Stimulated activated CD8-positive, alpha-beta memory T cell treated with anti-CD3 and anti-CD28 coated beads, Interleukin-7, amount 100 ng/mL, for 48 hours (primary cell): ENCODE data around the gene ZNF567.
"Not testable (repeated sequence)": the region's sequence is repeated elsewhere in the genome, so short reads cannot be mapped to it uniquely, and the experiment has no call there.

Experiments
- DNase-seq, 2 donors: peaks; one replicate each; pipeline ENCODE4 v3.0.0-alpha.2; 2020; ENCODE audit warnings: low read depth in 1 of 2; ENCODE audit errors: extremely low read depth in 1 of 2

The ZNF567 gene

GRCh38 chr19:36687214-36688056 is at the start of gene ZNF567:
Gene ZNF567 (plus strand): TSS chr19:36687612. CDS start chr19:36694868, 7,256 bp downstream.
- peak; percentile 96 to 97 for DNase-seq

GRCh38 chr19:36638862-36639510 is 48.4 kb upstream of the ZNF567 start:
- DNase-seq, result no peak

DNA sequence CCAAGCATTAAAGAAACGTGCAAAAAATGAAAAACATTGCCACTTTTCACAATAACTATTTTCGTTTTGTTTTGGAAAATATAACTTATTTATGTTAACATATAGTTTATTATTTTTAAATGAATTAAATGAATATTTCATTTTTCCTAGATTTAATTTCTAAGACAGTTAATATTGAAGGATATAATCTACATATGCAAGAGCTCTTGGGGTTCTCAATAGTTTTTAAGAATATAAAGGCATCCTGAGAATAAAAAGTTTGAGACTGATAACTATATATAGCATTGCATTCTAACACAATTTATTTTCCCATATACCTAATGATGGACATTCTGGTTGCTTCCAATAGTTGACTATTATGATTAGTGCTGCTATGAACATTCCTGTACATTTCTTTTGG is 40.7 kb upstream of the ZNF567 start:
- DNase-seq, result no peak

GRCh38 chr19:36652958-36653357 is 34.5 kb upstream of the ZNF567 start:
- DNase-seq, result no peak

DNA sequence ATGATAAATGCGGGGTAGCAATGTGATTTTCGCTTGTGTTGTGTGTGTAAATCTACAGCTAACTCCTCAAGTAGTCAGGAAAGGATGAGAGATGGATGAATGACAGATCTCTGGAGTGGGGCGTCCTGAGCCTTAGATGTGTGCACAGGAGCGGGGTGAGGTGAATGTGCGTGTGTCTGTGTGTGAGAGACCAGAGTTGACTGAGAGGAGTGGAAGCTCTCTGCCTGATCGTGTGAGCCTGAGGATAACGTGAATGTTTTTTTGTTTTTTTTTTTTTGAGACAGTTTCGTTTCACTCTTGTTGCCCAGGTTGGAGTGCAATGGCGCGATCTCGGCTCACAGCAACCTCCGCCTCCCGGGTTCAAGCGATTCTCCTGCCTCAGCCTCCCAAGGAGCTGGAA is 21.6 kb upstream of the ZNF567 start:
- DNase-seq, result no peak

DNA sequence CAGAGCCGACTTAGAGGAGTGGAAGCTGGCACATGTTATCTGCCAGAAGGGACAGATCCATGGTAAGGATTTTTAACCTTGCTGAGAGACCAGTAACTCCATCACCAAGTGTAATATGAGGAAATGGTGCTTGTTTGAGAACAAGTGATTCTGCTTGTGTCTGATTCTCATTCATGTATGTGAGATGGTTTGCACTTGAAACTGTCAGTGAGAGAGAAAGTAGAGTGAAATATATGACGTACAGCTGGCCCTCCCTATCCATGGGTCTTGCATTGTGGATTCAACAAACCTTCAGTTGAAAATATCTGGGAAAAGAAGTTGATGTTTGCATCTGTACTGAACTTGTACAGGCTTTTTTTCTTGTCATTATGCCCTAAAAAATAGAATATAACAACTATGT is 18.8 kb upstream of the ZNF567 start:
- no peak for DNase-seq

DNA sequence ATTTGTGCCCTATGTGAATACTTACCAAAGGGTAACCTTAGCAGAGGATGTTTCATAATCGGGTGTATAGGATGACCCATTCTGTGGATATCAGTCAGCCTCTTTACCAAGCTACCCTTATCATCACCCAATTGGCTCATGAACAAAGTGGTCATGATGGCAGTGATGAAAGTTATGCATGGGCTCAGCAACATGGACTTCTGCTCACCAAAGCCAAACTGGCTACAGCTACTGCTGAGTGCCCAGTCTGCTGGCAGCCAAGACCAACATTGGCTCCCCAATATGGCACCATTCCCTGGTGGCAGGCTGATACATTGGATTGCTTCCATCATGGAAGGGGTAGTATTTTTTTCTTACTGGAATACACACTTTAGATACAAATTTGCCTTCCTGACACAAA is 15.0 kb upstream of the ZNF567 start:
- no peak for DNase-seq

DNA sequence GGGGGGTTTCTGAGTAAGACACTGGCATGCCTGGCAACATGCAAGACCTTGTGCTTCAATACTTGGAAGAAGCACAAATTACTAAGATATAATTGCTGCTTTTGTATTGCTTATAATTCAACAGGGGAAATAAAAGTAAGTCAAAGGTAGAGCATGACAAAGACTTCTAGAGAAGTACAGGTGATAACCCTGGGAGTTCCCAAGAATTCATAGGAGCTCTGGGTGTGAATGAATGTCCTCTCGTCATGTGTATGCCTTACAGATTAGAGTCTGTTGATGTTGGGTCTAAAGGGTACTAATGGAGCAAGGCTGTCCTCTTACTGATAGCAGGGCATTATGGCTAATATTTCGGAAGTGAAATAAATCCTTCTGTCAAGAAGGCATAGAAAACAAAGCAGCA is 13.2 kb upstream of the ZNF567 start:
- no peak for DNase-seq

- no peak for DNase-seq
Measured at GRCh38 chr19:36679455-36679854, 8.0 kb upstream of the ZNF567 start.

DNA sequence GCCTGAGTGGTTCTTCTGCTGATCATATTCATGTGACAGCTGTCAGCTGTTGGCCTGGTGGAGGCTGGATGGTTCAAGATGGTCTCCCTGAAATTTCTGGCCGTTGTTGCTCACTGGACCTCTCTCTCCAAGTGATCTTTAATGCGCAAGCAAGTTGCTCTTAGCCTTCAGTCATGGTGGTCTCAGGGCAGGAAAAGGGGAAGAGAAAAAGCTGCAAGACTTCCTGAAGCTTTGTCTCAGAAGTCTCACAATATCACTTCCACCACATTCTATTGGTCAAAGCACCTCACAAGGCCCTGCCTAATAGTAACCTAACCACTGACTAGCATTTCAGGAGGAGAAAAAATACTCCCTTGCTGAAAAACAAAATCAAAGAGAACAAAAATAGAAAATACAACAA is 1.6 kb upstream of the ZNF567 start:
- DNase-seq, result no peak

DNA sequence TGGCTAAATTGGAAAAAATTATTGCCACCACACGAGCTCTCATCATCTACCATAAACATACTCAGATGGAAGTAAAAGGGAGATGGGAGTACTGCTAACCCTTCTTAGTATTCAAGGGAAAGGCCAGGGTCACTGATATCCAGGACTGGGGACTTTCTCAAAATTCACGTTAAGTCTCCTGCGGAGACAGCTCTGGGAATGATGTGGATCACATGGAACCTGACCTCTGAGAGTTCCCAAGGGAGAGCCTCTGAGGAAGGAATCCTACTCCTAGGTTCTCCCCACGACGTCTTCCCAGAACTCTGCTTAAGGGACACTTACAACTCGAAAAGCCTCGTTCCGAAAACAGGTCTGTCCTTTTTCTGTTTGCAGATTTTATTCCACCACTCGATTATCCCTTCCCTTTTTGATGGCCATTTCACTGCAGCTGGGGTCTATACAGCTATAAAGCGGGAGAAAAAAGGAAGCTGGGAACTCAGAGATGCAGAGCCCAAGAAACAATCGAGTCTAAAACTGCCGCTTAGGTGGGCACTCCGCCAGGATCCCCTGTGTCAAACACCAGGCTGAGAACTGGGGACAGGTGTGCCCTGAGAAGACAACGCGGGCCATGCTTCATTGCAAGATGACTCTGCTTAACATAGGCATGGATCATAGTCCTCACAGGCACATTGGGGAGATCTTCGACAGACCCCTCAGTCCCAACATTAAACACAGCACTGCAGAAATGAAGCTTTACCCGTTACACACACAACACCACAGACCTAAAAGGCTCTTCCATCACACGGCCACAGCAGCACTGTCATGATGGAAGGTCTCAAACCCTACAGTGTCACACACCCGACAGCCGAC is 823 bp upstream of the ZNF567 start:
- DNase-seq, result no peak

DNA sequence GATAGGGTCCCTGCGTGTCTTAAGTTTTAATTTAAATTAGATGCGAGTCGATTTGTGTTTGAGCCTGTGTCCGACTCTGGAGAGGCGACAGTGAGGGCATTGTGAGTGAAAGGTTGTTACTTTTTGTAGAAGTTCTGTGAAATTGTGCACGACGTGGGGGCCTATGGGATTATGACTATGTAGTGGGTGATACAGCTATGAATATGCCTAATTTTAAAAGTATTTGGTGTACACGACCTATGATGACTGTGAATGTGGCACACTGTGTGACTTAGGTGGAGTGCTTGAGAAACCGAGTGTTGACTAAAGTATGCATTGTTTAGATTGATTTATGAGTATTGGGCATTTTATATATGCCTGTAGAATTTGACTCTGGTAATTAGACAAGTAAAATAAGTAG is 646 bp downstream of the ZNF567 start:
- DNase-seq, result no peak

- no peak for DNase-seq
Measured at GRCh38 chr19:36707134-36707533, 19.7 kb downstream of the ZNF567 start.

GRCh38 chr19:36709423-36709822 is 22.0 kb downstream of the ZNF567 start:
- no peak for DNase-seq

GRCh38 chr19:36719687-36720556 is 32.5 kb downstream of the ZNF567 start:
- no peak for DNase-seq

DNA sequence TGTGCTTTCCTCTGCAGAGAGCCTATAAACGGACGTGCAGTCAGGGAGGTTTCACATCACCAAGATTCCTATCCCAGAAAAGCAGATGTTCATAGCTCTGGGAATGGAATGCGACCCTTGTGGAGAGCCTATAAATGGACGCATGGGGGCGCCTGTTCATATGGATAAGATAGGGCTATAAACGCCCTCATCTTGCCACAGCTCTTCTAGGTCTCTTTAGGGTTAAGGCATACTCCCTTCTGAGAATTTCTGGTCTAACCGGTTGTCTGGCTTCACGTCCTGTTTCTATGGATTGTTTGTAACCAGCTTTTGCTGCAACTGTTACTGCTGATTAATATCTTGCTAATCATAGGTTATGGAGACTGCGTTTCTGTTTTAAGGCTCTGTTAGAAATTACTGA is 48.8 kb downstream of the ZNF567 start:
- not testable (repeated sequence) for DNase-seq

DNA sequence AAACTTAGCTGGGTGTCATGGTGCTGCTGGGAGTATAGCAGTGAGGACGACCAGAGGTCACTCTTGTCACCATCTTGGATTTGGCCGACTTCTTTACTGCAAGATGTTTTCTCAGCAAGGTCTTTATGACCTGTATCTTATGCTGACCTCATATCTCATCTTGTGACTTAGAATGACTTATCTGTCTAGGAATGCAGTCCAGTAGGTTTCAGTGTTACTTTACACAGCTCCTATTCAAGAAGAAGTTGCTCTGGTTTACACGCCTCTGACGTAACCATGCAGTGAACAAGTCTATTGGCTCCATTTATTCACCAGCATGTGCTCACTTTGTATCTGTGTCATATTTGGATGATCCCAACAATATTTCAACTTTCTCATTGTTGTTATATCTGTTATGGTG is 58.5 kb downstream of the ZNF567 start:
- DNase-seq, result no peak

DNA sequence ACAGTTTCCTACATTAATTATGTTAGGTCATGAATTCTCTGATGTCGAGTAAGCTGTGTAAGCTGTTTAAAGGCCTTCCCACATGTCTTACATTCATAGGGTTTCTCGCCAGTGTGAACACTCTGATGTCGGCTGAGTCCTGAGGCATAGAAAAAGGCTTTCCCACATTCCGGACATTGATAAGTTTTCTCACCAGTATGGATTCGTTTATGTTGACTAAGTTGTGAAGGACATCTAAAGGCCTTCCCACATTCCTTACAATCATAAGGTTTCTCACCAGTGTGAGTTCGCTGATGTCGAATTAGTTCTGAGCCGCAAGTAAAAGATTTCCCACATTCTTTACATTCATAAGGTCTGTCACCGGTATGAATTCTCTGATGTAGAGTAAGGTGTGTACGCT is 60.3 kb downstream of the ZNF567 start:
- no peak for DNase-seq

GRCh38 chr19:36748431-36749275 is 61.2 kb downstream of the ZNF567 start:
- no peak for DNase-seq

DNA sequence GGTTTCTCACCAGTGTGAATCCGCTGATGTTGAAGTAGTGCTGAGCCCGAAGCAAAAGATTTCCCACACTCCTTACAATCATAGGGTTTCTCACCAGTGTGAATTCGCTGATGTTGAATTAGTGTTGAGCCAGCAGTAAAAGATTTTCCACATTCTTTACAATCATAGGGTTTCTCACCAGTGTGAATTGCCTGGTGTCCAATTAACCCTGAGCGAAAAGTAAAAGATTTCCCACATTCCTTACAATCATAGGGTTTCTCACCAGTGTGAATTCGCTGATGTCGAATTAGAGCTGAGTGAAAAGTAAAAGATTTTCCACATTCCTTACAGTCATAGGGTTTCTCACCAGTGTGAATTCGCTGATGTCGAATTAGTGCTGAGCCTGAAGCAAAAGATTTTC is 62.2 kb downstream of the ZNF567 start:
- DNase-seq, result not testable (repeated sequence)
